NCI-H345 treated with DMSO at 0.1 percent for 48 hours (cell line): ENCODE data around the gene ASXL1.
"Not testable (repeated sequence)": the region's sequence is repeated elsewhere in the genome, so short reads cannot be mapped to it uniquely, and the experiment has no call there.

ENCODE experiments used
- DNase-seq: peaks from one replicate; lab custom pipeline; 2025; ENCODE audit not compliant: unreplicated experiment; lab: John Stamatoyannopoulos, UW

The ASXL1 gene

DNA sequence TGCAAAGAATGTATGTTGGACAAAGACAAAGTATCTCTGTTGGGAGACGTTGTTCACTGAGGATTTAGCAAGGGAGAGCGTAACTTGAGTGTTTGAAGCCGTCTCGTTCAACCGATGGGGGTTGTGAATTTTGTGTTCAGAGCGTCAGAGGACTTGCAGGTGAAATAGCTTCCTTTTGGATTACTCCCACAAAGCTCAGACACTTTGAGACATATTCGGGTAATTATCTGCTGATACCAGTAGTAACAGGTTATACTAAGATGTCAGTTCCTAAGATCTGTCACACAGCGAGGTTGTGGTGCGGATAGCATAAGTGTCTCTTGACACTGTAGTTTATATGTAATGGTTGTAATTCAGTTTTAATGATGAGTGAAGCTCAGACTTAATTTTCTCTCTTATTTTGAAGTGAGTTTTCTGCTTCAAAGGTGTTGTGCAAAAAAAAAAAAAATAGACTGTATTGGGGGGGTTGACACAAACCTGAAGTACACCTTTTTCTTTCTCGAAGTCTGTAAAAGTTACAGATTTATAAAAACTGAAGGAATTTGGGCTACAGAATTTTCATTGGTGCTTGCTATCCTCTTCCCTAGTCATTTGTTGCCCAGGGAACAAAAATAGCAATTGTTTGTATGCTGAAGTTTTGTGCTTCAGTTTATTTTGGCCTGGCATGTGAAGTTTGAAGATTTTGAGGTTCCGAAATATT is 1.7 kb downstream of the ASXL1 start:
- no peak for DNase-seq

DNA sequence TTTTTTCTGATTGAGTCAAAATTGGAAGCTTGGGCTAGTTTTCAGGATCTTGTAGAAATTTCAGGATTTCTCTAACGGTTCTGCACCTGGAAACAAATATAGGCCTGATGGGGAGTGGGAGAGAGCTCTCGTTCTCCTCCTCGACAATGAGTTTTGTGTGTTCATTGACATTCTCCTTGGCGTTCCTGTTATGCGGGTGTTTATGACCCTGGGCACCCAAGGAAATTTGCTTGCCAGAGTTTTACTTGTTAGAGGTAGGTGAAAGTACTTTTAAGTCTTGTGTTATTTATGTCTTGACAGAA is 2.2 kb downstream of the ASXL1 start:
- no peak for DNase-seq

DNA sequence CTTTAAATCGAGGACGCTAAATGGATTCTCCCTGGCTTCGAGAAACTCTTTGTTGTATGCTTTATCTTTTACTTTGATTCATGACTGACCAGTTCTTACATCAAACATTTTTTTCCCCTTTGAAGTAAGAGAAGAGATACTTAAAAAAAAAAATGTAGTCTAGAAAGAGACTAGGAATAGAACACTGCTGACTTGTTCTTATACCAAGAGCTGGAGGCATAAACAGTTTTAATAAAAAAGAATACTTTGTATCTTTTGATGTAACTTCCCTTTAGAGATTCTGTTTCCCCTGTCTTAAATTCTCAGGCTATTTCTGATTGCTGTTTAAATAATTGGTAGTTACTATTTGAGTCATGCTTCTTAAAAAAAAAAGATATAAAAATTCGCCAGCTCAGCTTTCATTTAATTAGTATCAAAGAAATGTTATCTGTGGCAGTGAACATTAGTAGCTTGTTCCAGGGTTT is 4.8 kb downstream of the ASXL1 start:
- no peak for DNase-seq

DNA sequence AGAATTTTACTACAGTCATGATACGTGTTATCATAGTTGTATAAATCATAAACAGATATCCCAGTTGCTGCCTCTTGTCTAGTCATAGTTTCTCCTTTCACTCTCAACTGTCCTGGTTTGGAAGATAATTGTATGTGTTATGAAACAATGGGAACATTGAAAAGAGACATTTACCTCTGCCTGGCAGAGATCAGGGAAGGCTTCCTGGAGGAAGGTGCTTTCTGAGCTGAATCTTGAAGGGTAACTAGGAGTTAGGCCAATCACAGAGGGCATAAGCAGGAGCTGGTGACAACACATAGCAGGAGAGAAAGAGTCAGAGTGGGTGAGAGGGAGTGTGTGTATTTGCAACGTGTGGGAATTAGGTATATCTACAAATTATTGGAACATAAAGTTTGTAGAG is 5.4 kb downstream of the ASXL1 start:
- no peak for DNase-seq

DNA sequence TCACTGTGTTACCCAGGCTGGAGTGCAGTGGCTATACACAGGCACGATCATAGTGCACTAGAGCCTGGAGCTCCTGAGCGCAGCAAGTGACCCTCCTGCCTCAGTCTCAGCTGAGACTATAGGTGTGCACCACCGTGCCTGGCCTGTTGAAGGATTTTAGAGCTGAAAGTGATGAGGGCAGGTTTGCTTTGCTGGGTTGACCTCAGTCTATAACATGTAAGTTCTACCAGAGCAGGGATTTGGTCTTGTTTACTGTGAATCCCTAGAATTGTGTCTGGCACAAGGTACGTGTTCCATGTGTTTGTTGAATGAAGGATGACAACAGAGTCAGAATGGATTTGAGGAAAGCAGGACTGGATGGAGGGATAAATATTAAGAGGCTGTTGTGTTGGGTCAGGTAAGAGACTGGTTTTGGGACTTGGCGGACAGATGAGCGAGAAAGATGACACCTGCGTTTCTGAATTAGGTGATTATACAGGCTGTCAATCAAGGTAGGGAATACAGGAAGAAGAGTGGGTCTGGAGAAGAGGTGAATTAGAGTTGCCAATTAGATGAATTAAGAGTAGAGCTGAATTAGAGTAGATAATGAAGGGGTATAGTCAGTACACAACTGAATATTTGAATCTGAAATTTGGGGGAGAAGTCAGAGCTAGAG is 6.5 kb downstream of the ASXL1 start:
- DNase-seq = no peak

DNA sequence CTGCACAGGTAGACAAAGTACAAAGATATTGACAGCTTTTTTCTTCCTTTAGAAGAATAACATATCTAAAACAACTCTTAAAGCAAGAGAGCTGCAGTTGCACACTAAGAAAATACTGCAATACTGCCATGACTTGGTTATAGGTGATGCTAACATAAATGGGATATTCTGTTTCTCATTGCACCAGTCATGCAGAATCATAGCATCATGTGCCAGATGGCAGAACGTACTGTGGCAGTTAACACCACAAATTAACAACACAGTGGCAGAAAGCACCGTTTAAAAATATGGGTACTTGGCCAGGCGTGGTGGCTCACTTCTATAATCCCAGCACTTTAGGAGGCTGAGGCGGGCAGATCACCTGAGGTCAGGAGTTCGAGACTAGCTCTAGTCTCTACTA is 7.4 kb downstream of the ASXL1 start:
- DNase-seq = no peak

DNA sequence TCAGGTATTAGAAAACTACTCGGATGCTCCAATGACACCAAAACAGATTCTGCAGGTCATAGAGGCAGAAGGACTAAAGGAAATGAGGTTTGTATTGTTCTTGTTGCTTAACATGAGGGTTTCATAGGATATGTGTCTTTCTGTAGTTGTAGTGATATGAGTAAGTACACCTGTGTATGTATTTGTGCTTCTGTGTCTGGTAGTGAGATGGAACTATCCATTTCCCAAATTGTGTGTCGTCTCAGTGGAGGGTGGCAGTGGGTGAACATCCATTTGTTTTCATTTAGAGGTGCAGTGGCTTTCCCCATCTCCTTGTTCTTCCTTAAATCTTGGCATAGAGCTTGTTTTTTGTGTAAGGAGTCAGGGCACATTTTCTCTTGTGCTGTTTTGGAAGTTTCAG is 8.2 kb downstream of the ASXL1 start:
- DNase-seq = no peak

DNA sequence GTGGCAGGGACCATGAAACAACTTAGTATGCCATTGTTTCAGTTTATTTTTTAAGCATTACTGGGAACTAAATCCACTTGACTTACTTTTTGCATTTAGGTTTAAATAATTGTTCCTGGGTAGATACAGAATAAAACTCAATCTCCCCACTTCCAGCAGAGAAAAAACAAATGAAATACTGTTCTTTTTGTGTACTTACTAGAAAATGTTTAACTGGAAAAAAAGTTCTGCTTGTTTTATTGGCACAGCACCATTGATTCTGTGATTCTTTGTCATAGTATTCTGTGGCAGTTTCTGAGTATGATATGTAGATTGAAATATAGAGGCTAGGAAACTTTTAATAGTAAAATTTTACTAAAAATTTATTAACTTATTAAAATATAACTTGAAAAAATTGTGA is 10.2 kb downstream of the ASXL1 start:
- DNase-seq = no peak

DNA sequence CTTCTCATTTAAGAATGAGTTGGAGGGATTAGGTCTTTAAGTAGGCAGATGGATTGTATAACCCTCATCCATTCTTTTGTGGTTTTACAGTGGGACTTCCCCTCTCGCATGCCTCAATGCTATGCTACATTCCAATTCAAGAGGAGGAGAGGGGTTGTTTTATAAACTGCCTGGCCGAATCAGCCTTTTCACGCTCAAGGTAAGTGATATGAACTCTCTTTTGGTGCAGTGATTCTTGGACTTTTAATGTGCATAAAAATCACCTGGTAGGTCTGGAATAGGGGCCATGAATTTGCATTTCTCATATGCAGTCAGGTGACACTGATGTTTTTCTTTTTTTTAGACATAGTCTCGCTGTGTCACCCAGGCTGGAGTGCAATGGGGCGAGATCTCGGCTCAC is 10.8 kb downstream of the ASXL1 start:
- DNase-seq = no peak

DNA sequence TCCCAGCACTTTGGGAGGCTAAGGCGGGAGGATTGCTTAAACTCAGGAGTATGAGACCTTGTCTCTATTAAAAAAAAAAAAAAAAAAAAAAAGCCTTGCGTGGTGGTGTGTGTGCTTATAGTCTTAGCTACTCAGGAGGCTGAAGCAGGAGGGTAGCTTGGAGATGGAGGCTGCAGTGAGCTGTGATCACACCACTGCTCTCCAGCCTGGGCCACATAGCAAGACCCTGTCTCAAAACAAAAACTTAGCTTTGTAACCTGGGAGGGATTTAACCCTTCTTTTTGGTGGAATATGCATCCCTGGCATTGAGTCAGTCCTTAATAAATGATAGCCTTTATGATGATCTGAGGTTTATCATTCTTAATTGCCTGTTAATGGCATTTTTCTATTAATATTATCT is 12.8 kb downstream of the ASXL1 start:
- no peak for DNase-seq

DNA sequence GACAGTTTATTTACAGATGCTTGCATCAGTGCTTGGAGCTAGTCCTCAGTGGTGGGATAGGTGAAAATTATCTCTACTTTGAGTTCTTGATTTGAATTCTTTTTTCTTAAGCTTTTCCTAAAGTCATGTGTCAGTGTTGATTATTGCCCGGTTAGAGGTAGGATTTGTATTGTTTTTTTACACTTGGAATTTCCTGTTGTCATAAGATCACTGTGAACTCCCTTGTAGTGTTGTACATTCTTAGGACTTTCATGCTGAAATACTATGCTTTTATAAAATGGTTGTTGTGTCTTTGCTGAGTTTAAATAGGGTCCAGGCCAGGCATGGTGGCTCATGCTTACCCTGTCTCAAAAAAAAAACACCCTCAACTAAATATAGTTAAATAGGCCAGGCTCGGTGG is 20.3 kb downstream of the ASXL1 start:
- DNase-seq = no peak

DNA sequence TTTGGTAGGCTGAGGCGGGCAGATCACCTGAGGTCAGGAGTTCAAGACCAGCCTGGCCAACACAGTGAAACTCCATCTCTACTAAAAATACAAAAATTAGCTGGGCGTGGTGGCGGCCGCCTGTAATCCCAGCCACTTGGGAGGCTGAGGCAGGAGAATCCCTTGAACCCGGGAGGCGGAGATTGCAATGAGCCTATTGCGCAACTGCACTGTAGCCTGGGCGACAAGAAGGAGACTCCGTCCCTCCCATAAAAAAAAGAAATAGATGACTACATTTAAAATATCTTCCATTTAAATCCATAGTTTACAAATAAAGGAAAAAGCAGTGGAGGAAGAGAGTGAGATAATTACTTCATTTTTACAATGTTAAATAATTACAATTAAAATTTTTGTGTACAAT is 21.9 kb downstream of the ASXL1 start:
- DNase-seq = not testable (repeated sequence)

DNA sequence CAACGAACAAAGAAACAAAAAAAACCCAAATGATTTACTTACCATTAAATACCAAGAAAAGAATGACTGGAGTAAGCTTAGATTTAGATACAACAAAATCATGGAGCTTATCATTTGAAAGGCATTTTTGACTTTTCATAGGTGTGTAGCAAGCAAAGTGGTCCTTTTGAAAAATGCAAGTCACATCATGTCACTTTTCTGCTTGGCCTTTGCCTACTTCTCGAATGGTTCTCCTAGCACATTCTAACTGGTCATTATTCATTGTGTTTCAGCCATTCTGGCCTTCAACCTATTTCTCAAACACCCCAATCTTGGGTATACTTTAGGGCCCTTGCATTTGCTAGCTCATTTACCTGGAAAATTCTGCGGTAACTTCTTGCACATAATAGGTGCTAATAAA is 22.6 kb downstream of the ASXL1 start:
- no peak for DNase-seq

DNA sequence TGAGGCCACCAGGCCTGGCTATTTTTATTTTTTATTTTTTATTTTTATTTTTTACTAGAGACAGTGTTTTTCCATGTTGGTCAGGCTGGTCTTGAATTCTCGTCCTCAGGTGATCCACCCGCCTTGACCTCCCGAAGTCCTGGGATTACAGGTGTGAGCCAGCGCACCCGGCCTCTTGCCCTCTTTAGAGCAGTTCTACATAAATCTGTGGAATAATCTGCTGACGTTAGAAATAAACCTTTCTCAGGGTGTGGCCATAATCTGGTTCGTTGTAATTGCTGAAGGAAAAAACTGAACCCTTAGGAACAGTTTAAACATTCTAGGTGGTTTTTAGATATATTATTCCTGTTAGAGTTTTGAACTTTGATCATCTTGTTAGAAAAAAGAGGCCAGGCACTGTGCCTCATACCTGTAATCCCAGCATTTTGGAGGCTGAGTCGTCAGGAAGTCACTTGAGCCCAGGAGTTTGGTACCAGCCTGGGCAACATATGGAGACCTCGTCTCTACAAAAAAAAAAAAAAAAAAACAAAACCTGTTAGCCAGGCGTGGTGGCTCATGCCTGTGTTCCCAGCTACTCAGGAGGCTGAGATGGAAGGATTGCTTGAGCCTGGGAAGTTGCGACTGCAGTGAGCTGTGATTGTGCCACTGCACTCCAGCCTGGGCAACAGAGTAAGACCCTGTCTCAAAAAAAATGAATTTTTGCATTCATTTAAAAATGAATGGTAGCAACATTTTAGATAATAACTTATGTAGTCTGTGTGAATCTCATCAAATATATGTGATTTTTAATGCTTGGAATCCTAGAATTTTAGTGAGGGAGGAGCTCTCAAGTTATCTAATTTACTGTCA is 24.2 kb downstream of the ASXL1 start:
- no peak for DNase-seq

DNA sequence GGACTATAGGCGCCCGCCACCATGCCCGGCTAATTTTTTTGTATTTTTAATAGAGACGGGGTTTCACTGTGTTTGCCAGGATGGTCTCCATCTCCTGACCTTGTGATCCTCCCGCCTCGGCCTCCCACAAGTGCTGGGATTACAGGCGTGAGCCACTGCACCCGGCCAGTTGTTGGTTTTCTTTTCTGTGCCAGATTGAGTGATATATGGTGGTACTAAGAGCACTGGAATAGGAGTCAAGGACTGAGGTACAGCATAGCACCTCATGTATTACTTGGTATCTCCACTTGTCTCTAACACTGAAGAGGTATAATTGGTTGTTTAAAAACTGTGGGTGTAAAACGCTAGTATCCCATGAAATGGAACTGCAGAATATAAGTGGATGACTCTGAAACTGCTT is 25.3 kb downstream of the ASXL1 start:
- not testable (repeated sequence) for DNase-seq

DNA sequence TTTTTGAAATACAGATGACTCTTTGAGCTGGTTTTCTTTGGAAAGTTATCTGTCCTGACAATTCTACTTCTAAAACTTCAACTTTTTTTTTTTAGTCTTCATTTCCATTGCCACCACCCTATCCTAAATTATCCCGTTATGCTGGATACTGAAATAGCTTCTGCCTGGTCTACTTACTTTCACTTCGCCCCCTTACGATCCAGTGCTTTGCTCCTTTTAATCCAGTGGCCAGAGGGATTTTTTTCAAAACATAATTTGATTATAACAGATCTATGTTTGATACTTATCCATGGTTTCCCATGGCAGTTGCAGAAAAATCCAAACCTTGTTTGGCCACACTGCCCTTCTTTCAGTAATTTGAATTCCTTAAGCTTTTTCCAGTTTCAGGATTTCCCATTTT is 27.4 kb downstream of the ASXL1 start:
- no peak for DNase-seq

DNA sequence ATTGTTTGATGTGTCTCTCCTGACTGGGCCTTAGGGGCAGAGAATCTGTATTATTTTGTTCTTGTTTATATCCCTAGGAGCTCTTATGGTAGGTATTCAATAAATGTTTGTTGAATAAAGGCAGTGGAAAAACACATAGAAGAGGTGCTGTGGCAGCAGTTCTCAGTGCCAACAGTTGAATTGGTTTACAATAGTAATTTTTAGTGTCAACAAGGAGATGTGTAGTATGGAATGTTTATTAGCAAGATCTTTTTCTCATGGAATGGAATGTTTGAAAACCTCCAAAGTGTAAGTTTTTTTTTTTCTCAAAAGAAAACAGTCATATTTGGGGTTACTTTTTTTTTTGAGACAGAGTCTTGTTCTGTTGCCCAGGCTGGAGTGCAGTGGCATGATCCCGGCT is 28.0 kb downstream of the ASXL1 start:
- no peak for DNase-seq

DNA sequence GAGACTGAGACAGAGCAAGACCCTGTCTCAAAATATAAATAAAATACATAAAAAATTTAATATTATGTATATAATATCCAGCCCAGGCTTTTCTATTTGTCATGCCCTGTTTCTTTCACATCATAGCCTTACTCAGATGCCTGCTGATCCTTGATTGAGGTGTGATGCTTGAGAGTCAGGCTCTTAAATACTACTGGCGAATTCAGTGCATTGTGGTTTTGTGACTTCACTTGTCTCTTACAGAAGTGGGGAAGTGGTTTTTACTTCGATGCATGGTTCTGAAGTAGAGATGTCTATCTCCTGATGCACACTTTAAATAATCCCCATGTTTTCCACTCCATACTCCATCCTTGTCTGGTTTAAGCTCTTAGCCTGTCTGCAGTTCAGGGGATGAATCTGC is 29.1 kb downstream of the ASXL1 start:
- DNase-seq = no peak

DNA sequence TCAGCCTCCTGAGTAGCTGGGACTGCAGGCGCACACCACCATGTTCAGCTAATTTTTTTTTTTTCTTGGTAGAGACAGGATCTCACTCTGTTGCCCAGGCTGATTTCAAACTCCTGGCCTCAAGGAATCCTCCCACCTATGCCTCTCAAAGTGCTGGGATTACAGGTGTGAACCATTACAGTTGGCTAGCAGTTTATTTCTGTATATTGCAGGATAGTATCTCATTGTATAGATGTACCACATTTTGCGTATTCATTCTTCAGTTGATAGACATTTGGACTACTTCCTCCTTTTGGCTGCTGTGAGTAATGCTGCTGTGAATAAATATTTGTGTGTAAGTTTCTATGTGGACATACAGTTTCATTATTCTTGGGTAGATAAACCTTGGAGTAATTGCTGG is 32.9 kb downstream of the ASXL1 start:
- DNase-seq = no peak

DNA sequence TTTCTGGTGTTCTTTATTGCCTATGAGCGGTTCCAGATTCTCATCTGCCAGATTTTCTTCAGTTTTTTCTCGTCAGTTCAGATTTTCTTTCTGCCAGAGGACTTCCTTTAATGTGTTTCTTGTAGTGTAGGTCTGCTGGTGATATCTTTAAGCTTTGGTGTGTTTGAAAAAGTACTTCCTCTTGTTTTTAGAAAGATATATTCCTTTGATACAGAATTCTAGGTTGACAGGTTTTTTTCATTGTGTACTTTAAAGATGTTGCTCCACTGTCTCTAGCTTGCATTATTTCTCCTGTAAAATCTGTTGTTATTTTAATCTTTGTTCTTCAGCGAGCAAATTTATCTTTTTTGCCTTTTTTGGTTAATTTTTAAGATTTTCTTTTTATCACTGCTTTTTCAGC is 36.9 kb downstream of the ASXL1 start:
- no peak for DNase-seq

DNA sequence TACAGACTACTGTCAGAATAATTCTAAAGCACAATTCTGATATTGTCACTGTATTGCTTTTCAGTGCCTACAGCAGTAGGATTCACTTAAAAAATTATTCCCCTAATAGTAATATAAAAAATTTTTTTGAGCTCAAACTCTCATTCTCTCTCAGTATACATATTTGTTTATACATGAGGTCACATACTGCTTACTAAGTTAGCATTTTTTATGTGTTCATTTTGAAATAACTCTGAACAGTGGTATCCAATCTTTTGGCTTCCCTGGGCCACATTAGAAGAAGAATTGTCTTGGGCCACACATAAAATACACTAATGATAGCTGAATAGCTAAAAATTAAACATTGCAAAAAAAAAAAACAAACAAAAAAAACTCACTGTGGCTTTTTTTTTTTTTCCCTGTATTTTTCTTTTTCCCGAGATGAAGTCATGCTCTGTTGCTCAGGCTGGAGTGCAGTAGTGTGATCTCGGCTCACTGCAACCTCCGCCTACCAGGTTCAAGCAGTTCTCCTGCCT is 38.6 kb downstream of the ASXL1 start:
- no peak for DNase-seq

DNA sequence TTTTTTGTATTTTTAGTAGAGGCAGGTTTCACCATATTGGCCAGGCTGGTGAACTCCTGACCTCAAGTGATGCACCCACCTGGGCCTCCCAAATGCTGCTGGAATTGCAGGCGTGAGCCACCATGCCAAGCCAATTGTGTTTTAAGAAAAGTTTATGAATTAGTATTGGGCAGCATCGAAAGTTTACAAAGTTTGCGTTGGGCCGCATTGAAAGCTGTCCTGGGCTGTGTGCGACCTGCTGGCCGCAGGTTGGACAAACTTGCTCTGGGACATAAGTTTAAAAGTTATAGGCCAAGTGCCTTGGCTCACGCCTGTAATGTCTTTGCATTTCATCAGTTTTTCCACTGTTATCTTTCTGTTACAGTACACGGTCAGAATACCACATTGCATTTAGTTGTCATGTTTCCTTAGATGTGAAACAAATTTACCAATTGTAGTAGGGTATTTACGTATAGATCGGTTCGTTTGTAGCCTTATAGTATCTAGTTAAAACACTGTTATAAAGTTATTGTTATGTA is 39.5 kb downstream of the ASXL1 start:
- DNase-seq = no peak
